ENCODE measurements around the gene FBN3. TPM values are rescaled to one million over a fixed set of nuclear protein-coding genes. Genes with fewer than 3 reads are reported as not detected.

FBN3 gene
- total and polyA plus RNA-seq, 4 donors: 7.5 to 31.7 (median 14.5) TPM

- DNase-seq (ENCODE audit: low read depth in 4 of 6, low spot score in 6 of 6): no peak
- Histone ChIP-seq H3K9me3 (ENCODE audit: control insufficient read depth, insufficient read depth, low read length) (no peaks in the 10 kb centered on the region), H3K4me1 (ENCODE audit: control insufficient read depth, insufficient read depth, low read length) (peaks cover 18% of the 10 kb centered on the region), H3K36me3 (ENCODE audit: control insufficient read depth, insufficient read depth, low read length) (peaks cover 45% of the 10 kb centered on the region), H3K4me3 (ENCODE audit: low read depth, low read length) (no peak overlapping the region), H3K27me3 (ENCODE audit: control insufficient read depth, insufficient read depth, low read length) (no peaks in the 10 kb centered on the region), H3K27ac (ENCODE audit: low read depth, low read length) (no peak overlapping the region)
- 95% methylated on average over 21 of the region's 21 CpGs for WGBS (ENCODE audit: insufficient coverage)
Measured at GRCh38 chr19:8141726-8142512, 7.5 kb downstream of the FBN3 start.

GRCh38 chr19:8138201-8138600 is 11.2 kb downstream of the FBN3 start:
- no peak for DNase-seq (ENCODE audit: low read depth in 4 of 6, low spot score in 6 of 6)
- H3K36me3 ChIP-seq (ENCODE audit: control insufficient read depth, insufficient read depth, low read length): peaks cover 54% of the 10 kb centered on the region
- peaks cover 14% of the 10 kb centered on the region for H3K4me1 ChIP-seq (ENCODE audit: control insufficient read depth, insufficient read depth, low read length)
- no peak overlapping the region for H3K4me3 ChIP-seq (ENCODE audit: low read depth, low read length)
- H3K9me3 ChIP-seq (ENCODE audit: control insufficient read depth, insufficient read depth, low read length): no peaks in the 10 kb centered on the region
- H3K27me3 ChIP-seq (ENCODE audit: control insufficient read depth, insufficient read depth, low read length): no peaks in the 10 kb centered on the region
- 91% methylated on average over 17 of the region's 17 CpGs for WGBS (ENCODE audit: insufficient coverage)
- no peak overlapping the region for H3K27ac ChIP-seq (ENCODE audit: low read depth, low read length)

GRCh38 chr19:8137425-8137824 is 12.0 kb downstream of the FBN3 start:
- H3K27me3 ChIP-seq (ENCODE audit: control insufficient read depth, insufficient read depth, low read length): no peaks in the 10 kb centered on the region
- H3K27ac ChIP-seq (ENCODE audit: low read depth, low read length): no peak overlapping the region
- no peak for DNase-seq (ENCODE audit: low read depth in 4 of 6, low spot score in 6 of 6)
- H3K36me3 ChIP-seq (ENCODE audit: control insufficient read depth, insufficient read depth, low read length): peaks cover 61% of the 10 kb centered on the region
- peaks cover 6% of the 10 kb centered on the region for H3K4me1 ChIP-seq (ENCODE audit: control insufficient read depth, insufficient read depth, low read length)
- no peak overlapping the region for H3K4me3 ChIP-seq (ENCODE audit: low read depth, low read length)
- WGBS (ENCODE audit: insufficient coverage): no CpG with 5 or more reads among the region's 1 CpG
- H3K9me3 ChIP-seq (ENCODE audit: control insufficient read depth, insufficient read depth, low read length): no peaks in the 10 kb centered on the region

GRCh38 chr19:8135946-8136618 is 13.3 kb downstream of the FBN3 start:
- Histone ChIP-seq H3K36me3 (ENCODE audit: control insufficient read depth, insufficient read depth, low read length) (peaks cover 64% of the 10 kb centered on the region), H3K27ac (ENCODE audit: low read depth, low read length) (no peak overlapping the region), H3K27me3 (ENCODE audit: control insufficient read depth, insufficient read depth, low read length) (no peaks in the 10 kb centered on the region), H3K4me1 (ENCODE audit: control insufficient read depth, insufficient read depth, low read length) (peaks cover 4% of the 10 kb centered on the region), H3K9me3 (ENCODE audit: control insufficient read depth, insufficient read depth, low read length) (no peaks in the 10 kb centered on the region), H3K4me3 (ENCODE audit: low read depth, low read length) (no peak overlapping the region)
- no peak for DNase-seq (ENCODE audit: low read depth in 4 of 6, low spot score in 6 of 6)
- WGBS (ENCODE audit: insufficient coverage): 93% methylated on average over 32 of the region's 32 CpGs

- Histone ChIP-seq H3K9me3 (ENCODE audit: control insufficient read depth, insufficient read depth, low read length) (no peaks in the 10 kb centered on the region), H3K36me3 (ENCODE audit: control insufficient read depth, insufficient read depth, low read length) (peaks cover 63% of the 10 kb centered on the region), H3K4me3 (ENCODE audit: low read depth, low read length) (no peak overlapping the region), H3K27ac (ENCODE audit: low read depth, low read length) (no peak overlapping the region), H3K4me1 (ENCODE audit: control insufficient read depth, insufficient read depth, low read length) (no peaks in the 10 kb centered on the region), H3K27me3 (ENCODE audit: control insufficient read depth, insufficient read depth, low read length) (no peaks in the 10 kb centered on the region)
- 86% methylated on average over 19 of the region's 20 CpGs for WGBS (ENCODE audit: insufficient coverage)
- DNase-seq (ENCODE audit: low read depth in 4 of 6, low spot score in 6 of 6): no peak
Measured at GRCh38 chr19:8132858-8133458, 16.4 kb downstream of the FBN3 start.

- Histone ChIP-seq H3K27me3 (ENCODE audit: control insufficient read depth, insufficient read depth, low read length) (no peaks in the 10 kb centered on the region), H3K36me3 (ENCODE audit: control insufficient read depth, insufficient read depth, low read length) (peaks cover 61% of the 10 kb centered on the region), H3K9me3 (ENCODE audit: control insufficient read depth, insufficient read depth, low read length) (no peaks in the 10 kb centered on the region), H3K27ac (ENCODE audit: low read depth, low read length) (no peak overlapping the region), H3K4me1 (ENCODE audit: control insufficient read depth, insufficient read depth, low read length) (no peaks in the 10 kb centered on the region), H3K4me3 (ENCODE audit: low read depth, low read length) (no peak overlapping the region)
- DNase-seq (ENCODE audit: low read depth in 4 of 6, low spot score in 6 of 6): no peak
- WGBS (ENCODE audit: insufficient coverage): 84% methylated on average over 23 of the region's 26 CpGs
Measured at GRCh38 chr19:8131517-8131916, 17.9 kb downstream of the FBN3 start.

GRCh38 chr19:8129061-8129618 is 20.3 kb downstream of the FBN3 start:
- H3K4me1 ChIP-seq (ENCODE audit: control insufficient read depth, insufficient read depth, low read length): no peaks in the 10 kb centered on the region
- H3K27ac ChIP-seq (ENCODE audit: low read depth, low read length): no peak overlapping the region
- WGBS (ENCODE audit: insufficient coverage): 94% methylated on average over 20 of the region's 20 CpGs
- DNase-seq (ENCODE audit: low read depth in 4 of 6, low spot score in 6 of 6): no peak
- H3K36me3 ChIP-seq (ENCODE audit: control insufficient read depth, insufficient read depth, low read length): peaks cover 67% of the 10 kb centered on the region
- H3K9me3 ChIP-seq (ENCODE audit: control insufficient read depth, insufficient read depth, low read length): no peaks in the 10 kb centered on the region
- no peaks in the 10 kb centered on the region for H3K27me3 ChIP-seq (ENCODE audit: control insufficient read depth, insufficient read depth, low read length)
- no peak overlapping the region for H3K4me3 ChIP-seq (ENCODE audit: low read depth, low read length)

- H3K4me3 ChIP-seq (ENCODE audit: low read depth, low read length): no peak overlapping the region
- H3K4me1 ChIP-seq (ENCODE audit: control insufficient read depth, insufficient read depth, low read length): no peaks in the 10 kb centered on the region
- no peak overlapping the region for H3K27ac ChIP-seq (ENCODE audit: low read depth, low read length)
- no peak for DNase-seq (ENCODE audit: low read depth in 4 of 6, low spot score in 6 of 6)
- no peaks in the 10 kb centered on the region for H3K27me3 ChIP-seq (ENCODE audit: control insufficient read depth, insufficient read depth, low read length)
- no peaks in the 10 kb centered on the region for H3K9me3 ChIP-seq (ENCODE audit: control insufficient read depth, insufficient read depth, low read length)
- H3K36me3 ChIP-seq (ENCODE audit: control insufficient read depth, insufficient read depth, low read length): peaks cover 73% of the 10 kb centered on the region
- 99% methylated on average over 7 of the region's 8 CpGs for WGBS (ENCODE audit: insufficient coverage)
Measured at GRCh38 chr19:8128551-8128950, 20.8 kb downstream of the FBN3 start.

- DNase-seq (ENCODE audit: low read depth in 4 of 6, low spot score in 6 of 6): no peak
- H3K27me3 ChIP-seq (ENCODE audit: control insufficient read depth, insufficient read depth, low read length): no peaks in the 10 kb centered on the region
- no peak overlapping the region for H3K4me3 ChIP-seq (ENCODE audit: low read depth, low read length)
- WGBS (ENCODE audit: insufficient coverage): 66% methylated on average over 3 of the region's 8 CpGs
- no peaks in the 10 kb centered on the region for H3K4me1 ChIP-seq (ENCODE audit: control insufficient read depth, insufficient read depth, low read length)
- no peak overlapping the region for H3K27ac ChIP-seq (ENCODE audit: low read depth, low read length)
- no peaks in the 10 kb centered on the region for H3K9me3 ChIP-seq (ENCODE audit: control insufficient read depth, insufficient read depth, low read length)
- peaks cover 75% of the 10 kb centered on the region for H3K36me3 ChIP-seq (ENCODE audit: control insufficient read depth, insufficient read depth, low read length)
Measured at GRCh38 chr19:8127311-8127710, 22.1 kb downstream of the FBN3 start.
